Glomerular endothelial cell (primary cell): ENCODE results near the gene HIP1R. TPM values are rescaled to one million over a fixed set of nuclear protein-coding genes. Genes with fewer than 3 reads are reported as not detected.
A peak's percentile ranks its signal among the peaks of the same experiment; 100 is the strongest.
"Not testable (repeated sequence)": the region's sequence is repeated elsewhere in the genome, so short reads cannot be mapped to it uniquely, and the experiment has no call there.

ENCODE experiments used
- DNase-seq: peaks from one replicate; pipeline ENCODE4 v3.0.0-alpha.2; 2011; ENCODE audit warnings: low read depth, low spot score; ENCODE audit errors: extremely low read depth
- total RNA-seq: library from RNA; depleted of rRNA; stranded (reverse); fragments of >200 nt; gene quantifications from 2 replicates; pipeline ENCODE4 v1.2.3, GENCODE V29; 2015

Gene HIP1R, protein sequence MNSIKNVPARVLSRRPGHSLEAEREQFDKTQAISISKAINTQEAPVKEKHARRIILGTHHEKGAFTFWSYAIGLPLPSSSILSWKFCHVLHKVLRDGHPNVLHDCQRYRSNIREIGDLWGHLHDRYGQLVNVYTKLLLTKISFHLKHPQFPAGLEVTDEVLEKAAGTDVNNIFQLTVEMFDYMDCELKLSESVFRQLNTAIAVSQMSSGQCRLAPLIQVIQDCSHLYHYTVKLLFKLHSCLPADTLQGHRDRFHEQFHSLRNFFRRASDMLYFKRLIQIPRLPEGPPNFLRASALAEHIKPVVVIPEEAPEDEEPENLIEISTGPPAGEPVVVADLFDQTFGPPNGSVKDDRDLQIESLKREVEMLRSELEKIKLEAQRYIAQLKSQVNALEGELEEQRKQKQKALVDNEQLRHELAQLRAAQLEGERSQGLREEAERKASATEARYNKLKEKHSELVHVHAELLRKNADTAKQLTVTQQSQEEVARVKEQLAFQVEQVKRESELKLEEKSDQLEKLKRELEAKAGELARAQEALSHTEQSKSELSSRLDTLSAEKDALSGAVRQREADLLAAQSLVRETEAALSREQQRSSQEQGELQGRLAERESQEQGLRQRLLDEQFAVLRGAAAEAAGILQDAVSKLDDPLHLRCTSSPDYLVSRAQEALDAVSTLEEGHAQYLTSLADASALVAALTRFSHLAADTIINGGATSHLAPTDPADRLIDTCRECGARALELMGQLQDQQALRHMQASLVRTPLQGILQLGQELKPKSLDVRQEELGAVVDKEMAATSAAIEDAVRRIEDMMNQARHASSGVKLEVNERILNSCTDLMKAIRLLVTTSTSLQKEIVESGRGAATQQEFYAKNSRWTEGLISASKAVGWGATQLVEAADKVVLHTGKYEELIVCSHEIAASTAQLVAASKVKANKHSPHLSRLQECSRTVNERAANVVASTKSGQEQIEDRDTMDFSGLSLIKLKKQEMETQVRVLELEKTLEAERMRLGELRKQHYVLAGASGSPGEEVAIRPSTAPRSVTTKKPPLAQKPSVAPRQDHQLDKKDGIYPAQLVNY
- total RNA-seq: 85.1 and 143 TPM in 2 replicates

DNA sequence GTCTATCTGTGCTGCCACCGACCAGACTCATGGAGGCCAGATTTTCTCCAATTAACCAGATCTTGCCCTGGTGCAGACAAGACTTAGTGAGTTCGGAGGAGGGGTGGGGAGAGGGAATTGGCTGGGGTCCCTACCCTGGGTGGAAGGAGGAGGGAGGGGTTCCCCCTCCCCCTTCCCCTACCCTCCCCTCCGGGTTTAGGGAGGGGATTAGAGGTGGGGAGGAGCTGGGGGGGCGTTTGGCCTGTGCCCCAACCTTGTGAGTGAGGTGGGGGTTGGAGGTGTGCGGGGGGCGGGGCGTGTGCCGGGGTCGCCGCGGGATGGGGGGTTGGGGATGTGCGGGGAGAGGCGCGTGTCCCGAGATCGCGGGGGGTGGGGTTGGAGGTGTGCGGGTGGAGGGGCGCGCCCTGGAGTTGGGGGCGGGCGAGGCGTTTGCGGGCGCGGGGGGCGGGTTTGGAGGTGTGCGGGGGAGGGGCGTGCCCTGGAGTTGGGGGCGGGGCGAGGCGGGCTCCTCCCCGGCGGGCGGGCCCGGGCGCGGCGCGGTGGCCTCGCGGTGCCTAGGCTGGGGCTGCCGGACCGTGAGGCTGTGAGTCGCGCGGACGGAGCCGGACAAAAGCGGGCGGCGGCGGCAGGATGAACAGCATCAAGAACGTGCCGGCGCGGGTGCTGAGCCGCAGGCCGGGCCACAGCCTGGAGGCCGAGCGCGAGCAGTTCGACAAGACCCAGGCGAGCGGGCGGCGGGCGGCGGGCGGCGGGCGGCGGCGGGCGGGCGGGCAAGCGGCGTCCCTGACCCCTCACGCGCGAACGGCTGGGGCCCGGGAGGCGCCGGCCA is at the start of gene HIP1R:
HIP1R (plus strand) TSS at position 537 of the 829 bp plus-strand sequence; CDS start at position 631, 94 bp downstream.
- DNase-seq: no peak

DNA sequence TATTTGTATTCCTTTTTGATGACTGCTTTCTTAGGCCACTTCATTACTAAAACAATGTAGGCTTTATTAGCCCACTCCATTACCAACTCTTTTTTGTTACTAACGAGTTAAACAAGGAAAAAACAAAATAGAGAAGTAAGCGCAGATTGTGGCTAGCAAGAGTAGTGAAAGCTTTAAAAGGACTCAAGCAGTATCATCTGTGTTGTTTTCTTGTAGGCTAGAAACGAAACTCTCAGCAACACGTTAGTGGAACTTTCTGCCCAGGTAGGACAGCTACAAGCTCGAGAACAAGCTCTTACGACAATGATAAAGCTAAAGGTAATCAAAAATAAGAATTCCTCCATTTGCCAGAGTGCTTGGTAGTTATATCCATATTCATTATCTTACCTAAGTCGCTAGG is 49.8 kb upstream of the HIP1R start:
- no peak for DNase-seq

DNA sequence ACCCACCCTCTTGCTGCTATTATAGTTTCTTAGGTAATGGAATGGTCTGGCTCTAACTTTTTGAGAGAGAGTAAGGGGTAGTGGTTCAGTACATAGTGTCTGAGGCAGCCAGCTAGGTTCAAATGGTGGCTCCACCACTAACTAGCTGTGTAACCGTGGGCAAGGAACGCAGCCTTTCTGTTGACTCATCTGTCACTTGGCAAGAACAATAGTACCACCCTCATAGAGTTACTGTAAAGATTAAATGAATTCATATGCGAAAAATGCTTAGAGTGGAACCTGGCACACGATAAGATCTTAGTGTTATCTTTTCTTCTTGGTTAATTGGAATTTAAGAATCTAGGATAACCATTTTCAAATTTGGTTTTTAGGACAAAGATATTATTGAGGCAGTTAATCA is 46.9 kb upstream of the HIP1R start:
- no peak for DNase-seq

DNA sequence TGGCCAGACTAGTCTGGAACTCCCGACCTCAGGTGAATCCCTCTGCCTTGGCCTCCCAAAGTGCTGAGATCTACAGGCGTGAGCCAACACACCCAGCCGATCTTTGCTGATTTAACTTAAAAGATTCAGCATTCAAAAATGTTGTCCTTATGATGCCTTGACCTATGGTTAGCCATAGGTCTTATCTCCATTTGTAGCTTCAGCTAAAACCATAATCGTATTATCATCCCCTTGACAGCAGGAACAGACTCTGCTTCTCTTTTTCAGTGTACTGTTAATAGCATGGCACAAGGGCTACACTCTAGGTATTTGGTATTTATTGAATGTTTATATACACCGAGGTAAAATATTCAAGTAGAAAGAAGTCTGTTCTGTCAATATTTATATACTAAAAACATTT is 45.6 kb upstream of the HIP1R start:
- DNase-seq: no peak

DNA sequence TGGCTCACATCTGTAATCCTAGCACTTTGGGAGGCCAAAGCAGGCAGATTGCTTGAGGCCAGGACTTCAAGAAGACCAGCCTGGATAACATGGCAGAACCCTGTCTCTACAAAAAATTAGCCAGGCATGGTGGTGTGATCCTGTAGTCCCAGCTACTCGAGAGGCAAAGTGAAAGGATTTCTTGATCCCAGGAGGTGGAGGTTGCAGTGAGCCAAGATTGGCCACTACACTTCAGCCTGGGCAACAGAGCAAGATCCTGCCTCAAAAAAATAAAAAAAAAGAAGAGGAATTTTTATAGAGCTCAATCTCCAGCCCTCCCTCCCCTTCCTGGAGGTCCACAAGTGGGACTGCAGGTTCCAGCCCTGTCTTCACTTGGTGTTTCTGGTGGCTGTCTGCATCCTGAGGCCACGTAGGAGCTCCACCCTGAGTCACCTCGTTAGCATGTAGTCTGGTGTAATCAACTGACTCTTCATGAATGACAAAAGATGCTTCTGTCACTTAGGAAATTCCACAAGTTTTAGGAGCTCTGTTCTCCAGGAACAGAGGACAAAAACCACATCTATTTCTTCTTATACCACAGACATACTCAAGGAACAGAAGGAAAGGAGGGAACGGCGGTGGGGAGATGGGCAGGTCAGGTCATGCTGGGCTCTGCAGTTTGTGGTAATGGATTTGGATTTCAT is 44.7 kb upstream of the HIP1R start:
- no peak for DNase-seq

DNA sequence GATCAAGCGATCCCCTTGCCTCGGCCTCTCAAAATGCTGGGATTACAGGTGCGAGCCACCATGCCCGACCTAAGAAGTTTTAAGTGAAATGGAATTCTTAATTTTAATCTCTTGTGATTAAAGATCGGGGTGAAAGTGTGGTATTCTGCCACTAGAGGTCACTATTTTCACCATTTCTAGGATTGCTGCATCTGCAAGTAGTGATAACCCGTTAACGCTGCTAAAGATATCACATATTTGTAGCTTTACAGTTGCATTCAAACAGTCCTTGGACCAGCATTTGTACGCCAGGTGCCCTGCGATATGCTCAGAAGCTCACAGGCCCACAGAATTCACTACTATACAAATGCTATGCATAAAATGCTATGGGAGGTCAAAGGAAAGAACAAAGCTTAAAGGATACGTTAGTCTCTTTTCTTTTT is 41.6 kb upstream of the HIP1R start:
- peak; percentile 50 for DNase-seq

DNA sequence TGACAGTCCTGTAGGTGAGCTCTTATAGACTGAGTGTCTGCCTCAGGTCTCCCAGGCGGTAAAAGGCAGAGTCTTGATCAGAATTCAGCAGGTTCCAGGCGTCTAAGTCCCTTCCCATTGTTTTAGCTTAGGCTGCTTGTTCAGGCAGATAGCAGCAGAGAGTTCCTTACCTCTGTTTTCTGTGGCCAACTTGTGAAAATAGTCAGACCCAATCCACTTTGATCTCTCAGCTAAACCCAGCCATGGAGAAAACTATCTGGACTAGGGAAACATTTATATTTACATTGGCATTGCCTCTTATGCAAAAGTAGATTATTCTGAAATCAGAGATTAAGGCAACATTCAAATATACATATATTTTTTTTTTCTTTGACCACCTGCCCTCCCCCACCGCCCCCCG is 39.5 kb upstream of the HIP1R start:
- DNase-seq: no peak

DNA sequence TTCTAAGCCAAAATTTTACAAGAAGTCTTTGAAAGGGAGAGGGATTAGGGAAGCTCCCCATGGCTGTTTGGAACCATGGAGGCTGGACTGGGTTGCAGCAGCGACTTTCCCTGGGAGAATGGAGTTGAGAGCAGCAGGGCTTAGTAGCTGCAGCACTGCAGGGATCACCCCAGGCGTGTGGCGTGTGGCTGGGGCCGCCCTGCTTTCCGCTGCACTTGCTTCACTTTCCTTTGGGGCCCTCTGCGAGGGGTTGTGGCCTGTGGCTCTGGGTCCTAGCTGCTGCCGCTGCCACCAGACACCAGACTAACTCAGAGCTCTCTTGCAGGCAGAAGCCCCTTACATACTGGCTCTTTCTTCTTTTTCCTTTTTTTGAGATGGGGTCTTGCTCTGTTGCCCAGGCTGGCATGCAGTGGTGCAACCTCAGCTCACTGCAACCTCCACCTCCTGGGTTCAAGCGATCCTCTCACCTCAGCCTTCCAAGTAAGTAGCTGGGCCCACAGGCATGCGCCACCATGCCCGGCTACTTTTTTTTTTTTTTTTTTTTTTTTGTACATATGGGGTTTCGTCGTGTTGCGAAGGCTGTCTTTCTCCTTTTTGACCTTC is 35.5 kb upstream of the HIP1R start:
- DNase-seq: no peak

DNA sequence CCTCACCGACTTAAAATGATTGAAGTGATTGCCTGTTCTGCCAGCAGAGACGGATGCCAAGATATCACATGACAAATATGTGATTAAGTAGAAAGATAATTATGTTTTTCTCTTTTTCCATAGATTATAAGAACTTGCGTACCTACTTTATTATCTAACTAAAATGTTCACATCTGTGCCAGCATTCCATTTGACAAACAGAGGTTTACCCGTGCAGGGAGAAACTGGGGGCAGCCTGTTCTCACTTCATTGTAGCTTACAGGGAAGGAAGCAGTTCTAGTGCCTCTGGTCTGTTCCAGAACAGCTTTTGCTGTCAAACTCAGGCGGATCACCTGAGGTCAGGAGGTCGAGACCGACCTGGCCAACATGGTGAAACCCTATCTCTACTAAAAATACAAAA is 31.3 kb upstream of the HIP1R start:
- no peak for DNase-seq

DNA sequence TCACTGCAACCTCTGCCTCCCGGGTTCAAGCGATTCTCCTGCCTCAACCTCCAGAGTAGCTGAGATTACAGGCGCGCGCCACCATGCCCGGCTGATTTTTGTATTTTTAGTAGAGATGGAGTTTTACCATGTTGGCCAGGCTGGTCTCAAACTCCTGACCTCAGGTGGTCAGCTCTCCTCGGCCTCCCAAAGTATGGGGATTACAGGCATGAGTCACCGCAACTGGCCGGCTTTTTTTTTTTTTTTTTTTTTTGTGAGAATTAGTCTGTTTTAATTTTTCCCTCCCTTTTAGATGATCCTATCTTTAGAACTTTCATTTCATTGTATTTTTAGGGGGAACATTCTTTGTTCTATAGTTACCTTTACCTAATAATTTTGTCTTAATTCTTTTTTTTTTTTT is 30.3 kb upstream of the HIP1R start:
- not testable (repeated sequence) for DNase-seq

DNA sequence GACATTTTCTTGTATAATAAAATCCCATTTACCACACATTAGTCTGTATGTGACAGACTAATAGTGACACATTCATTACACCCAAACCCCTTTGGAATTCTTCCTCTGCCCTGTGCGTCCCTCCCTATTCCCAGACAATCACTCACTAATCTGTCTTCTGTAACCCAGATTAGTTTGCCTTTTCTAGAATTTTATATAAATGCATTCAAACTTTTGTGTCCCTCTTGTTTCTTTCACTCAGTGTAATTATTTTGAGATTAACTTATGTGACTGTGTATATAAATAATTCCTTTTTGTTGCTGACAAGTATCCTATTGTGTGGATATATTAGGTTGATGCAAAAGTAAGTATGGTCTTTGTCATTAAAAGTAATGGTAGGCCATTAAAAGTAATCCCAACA is 27.6 kb upstream of the HIP1R start:
- DNase-seq: no peak

DNA sequence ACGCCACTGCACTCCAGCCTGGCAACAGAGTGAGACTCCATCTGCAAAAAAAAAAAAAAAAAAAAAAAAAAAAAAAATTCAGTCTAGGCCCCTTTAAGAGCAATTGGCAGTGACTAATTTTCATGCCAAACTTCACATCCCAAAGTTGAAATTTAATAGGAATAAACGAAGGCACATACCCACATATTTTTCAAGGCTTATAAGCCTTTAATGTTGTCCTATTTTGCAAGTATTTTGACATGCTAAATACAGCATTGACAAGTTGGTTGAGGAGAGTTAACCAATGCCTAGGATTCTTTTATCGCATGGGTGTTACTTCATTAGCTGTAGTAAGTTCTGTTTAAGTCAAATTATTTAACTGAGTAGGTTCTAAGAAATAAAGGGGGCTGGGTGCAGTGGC is 23.5 kb upstream of the HIP1R start:
- no peak for DNase-seq

DNA sequence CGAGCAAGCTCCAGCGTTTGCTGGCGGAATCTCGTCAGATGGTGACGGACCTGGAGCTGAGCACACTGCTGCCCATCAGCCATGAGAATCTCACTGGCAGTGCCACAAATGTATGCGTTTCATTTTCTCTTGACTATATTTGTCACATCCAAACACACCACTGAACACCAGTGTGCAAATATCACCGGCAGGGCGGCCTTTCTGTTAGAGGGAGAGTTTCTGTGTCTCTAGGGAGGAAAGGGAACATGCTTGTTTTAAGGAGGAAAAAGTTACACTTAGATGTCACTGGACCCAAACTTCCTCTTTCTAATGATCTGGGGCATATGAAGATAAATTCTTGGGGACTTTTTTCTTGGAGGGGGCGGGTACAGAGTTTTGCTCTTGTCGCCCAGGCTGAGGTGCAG is 21.9 kb upstream of the HIP1R start:
- DNase-seq: no peak

DNA sequence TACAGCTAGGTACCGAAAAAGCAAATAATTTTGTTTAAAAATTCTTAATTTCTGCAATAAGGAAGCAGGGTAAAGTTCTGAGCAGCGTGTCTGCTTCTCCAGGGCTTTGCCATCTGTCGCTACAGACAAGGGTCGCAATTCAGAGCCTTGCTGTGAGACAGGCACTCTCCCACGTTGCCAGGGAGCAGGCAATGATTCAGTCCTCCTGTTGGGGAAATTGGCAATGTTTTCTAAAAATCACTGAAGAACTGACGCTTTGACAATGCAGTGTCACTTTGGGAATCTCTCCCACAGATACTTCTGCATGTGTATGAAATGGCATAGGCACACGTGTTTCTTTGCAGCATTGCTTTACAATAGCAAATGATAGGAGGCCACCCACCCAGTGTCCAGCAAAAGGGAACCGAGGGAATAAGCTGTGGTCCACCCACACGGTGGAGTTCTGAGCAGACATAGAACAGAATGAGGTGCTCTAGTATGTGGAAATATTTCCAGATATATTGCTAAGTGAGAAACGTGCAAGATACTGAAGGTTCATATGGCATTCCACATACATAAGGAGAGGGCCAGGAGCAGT is 16.0 kb upstream of the HIP1R start:
- no peak for DNase-seq

DNA sequence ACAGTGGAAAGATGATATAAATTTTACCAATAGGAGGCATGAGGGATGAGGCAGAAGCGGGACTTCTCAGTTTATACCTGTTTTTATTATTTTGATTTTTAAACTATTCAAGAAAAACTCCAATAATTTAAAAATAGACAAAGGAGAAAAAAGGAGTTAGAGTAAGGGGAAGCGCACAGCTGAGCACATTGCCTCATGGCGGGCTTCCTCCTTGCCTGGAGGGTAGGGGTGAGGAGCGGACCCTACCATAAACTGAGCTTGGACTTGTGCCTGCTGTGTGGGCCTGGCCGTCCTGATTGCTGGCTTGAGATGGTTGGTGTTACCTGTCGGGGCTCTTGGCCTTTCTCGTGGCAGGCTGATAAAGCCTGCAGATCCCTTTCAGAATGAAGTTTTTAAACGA is 15.1 kb upstream of the HIP1R start:
- no peak for DNase-seq

DNA sequence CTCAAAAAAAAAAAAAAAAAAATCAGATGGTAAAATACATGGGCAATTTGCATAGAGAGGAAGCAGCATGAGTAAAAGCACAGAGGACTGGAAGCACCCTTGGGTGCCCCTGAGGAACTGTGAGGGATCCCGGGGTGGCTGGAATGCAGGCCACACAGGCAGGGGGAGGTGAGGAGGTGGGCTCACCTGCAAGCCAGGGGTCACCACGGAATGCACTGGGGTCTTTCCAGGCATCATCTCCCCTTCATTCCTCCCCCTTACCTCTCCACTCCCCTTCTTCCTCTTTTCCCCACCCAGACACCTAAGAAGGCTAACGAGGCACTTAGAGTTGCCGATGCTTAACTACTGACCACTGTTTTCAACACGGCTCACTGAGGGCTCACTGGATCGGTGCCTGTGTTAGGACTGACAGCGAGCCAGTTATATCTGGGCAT is 14.4 kb upstream of the HIP1R start:
- no peak for DNase-seq

DNA sequence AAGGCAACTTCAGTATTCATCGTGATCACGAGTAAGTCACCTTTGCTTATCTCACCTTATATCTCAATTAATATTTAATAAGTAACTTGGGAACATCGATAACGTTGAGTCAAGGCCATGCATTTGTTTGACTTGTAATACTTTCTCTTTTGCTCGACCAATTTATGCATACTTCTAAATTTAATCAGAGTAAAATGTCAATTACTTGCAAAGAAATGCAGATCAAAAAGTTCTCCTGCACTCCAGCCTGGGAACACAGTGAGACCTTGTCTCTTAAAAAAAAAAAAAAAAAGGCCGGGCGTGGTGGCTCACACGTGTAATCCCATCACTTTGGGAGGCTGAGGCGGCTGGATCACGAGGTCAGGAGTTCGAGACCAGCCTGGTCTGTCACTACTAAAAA is 11.8 kb upstream of the HIP1R start:
- no peak for DNase-seq

DNA sequence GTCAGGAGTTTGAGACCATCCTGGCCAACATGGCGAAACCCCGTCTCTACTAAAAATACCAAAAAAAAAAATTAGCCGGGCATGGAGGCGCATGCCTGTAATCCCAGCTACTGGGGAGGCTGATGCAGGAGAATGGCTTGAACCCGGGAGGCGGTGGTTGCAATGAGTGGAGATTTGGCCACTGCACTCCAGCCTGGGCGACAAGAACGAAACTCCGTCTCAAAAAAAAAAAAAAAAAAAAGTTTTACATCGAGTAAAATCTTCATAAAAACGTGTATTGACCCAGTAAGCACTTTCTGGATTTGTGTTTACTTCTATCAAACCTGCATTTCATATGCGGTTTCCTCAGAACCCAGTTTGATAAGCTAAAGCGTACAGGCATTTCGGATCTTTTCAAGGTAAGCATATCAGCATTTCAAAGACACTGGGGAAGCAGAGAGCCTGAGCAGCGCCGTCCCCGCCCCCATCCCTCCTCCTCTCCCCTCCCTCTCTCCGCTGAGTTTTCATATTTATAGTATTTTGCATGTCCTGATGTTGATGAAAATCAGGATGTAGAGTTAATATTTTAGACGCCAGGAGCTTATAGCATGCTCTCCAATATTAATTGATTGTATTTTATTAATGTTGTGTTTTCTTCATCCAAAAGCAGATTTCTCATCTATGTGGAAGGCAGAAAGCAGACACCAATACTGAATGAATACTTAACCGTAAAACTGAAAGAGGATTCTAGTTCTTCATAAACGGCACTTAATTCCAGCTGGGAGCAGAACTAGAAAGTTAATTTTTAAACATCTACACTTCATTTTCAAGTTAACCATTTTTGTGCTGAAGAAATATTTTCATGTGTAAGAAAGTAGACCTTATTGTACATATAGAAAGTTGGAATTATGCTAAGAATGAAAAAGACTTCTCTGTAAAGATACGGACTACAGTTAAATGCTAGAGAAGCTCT is 9.2 kb upstream of the HIP1R start:
- no peak for DNase-seq
